ENCODE results near the gene MPST. TPM values are rescaled to one million over a fixed set of nuclear protein-coding genes. Genes with fewer than 3 reads are reported as not detected.

The MPST gene
- total RNA-seq, 1 experiment from 2014 or later, result 68.6 TPM

DNA sequence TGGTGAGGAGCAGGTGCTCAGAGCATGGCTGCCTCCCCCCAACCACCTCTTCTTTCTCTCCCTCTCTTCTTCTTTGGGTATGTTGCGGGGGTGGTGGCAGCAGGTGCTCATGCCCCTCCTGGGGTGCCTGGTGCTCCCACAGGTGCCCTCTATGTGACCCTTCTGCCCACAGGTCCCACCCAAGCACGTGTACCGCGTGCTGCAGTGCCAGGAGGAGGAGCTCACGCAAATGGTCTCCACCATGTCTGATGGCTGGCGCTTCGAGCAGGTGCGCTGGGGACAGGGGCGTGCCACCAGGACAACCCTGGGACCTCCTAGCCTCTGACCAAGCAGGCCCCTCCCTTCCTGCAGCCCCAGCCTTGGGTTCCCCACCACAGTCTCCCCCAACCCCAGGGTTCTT is 37.7 kb downstream of the MPST start:
- no peak for ATAC-seq
- peaks cover 0 to 2% of the 10 kb centered on the region in 2 experiments; a peak in 1 of 4 replicates for H3K36me3 ChIP-seq (ENCODE audit: control insufficient read depth in 1 of 2, insufficient read depth in 2 of 2, low read length in 2 of 2)
- RAD21 ChIA-PET (ENCODE audit: low non-redundant PET in 1 of 2, low total read pairs in 2 of 2, uncharacterized antibody in 2 of 2, unreplicated experiment in 2 of 2), result no interaction called here
- no peak for DNase-seq (ENCODE audit: low read depth, low spot score)
- no peaks in the 10 kb centered on the region for H3K27me3 ChIP-seq (ENCODE audit: insufficient read depth, low read length)
- no peaks in the 10 kb centered on the region for H4K20me1 ChIP-seq (ENCODE audit: insufficient read depth)
- POLR2A ChIA-PET, result no interaction called here
- H3K9me3 ChIP-seq (ENCODE audit: control insufficient read depth in 1 of 2, insufficient read depth in 1 of 2, low read depth in 1 of 2, low read length in 2 of 2), result no peaks in the 10 kb centered on the region
- TF ChIP-seq CBX3 (IDR thresholded peaks at IDR 0.05; ENCODE audit: low read depth) (no peak), JUND (IDR thresholded peaks at IDR 0.05) (no peak), EGR1 (IDR thresholded peaks at IDR 0.05; ENCODE audit: low read depth) (no peak), RAD21 (IDR thresholded peaks at IDR 0.05; ENCODE audit: low read depth) (no peak), ELF1 (IDR thresholded peaks at IDR 0.05; ENCODE audit: borderline replicate concordance, low read depth) (no peak)
- TF ChIP-seq, protein P1, sequence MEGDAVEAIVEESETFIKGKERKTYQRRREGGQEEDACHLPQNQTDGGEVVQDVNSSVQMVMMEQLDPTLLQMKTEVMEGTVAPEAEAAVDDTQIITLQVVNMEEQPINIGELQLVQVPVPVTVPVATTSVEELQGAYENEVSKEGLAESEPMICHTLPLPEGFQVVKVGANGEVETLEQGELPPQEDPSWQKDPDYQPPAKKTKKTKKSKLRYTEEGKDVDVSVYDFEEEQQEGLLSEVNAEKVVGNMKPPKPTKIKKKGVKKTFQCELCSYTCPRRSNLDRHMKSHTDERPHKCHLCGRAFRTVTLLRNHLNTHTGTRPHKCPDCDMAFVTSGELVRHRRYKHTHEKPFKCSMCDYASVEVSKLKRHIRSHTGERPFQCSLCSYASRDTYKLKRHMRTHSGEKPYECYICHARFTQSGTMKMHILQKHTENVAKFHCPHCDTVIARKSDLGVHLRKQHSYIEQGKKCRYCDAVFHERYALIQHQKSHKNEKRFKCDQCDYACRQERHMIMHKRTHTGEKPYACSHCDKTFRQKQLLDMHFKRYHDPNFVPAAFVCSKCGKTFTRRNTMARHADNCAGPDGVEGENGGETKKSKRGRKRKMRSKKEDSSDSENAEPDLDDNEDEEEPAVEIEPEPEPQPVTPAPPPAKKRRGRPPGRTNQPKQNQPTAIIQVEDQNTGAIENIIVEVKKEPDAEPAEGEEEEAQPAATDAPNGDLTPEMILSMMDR (IDR thresholded peaks at IDR 0.05 in 2 of 3, conservative IDR thresholded peaks at IDR 0.05 in 1 of 3; ENCODE audit: borderline replicate concordance in 1 of 3, insufficient read depth in 1 of 3, low read depth in 2 of 3, low read length in 2 of 3), result no peak
- no TSS peak for BruUV-seq (replicated peaks)
- CTCF ChIA-PET, result no interaction called here
- no peaks in the 10 kb centered on the region for H3K79me2 ChIP-seq (ENCODE audit: insufficient read depth, low read length)
- H3K4me3 ChIP-seq (replicated peaks in 1 of 2; ENCODE audit: low read depth in 1 of 2, low read length in 2 of 2), result no peak overlapping the region
- H3K4me2 ChIP-seq (ENCODE audit: low read length), result no peak overlapping the region
- no peak overlapping the region for H3K27ac ChIP-seq (ENCODE audit: low read depth, low read length)
- intact Hi-C loops (cut with micrococcal nuclease), result no loop called here
- H3K4me1 ChIP-seq (ENCODE audit: control insufficient read depth in 1 of 2, insufficient read depth in 2 of 2, low read length in 2 of 2), result peaks cover 4 to 5% of the 10 kb centered on the region in 2 experiments; a peak in 2 of 4 replicates
- H2AFZ ChIP-seq (ENCODE audit: low read depth, low read length, poor library complexity, severe bottlenecking), result no peak overlapping the region
- H3K9me2 ChIP-seq (ENCODE audit: insufficient read depth), result no peaks in the 10 kb centered on the region
- no peak overlapping the region for H3K9ac ChIP-seq (ENCODE audit: low read length)

GRCh38 chr22:37057796-37058510 is 38.4 kb downstream of the MPST start:
- Histone ChIP-seq H3K36me3 (ENCODE audit: control insufficient read depth in 1 of 2, insufficient read depth in 2 of 2, low read length in 2 of 2) (peaks cover 0 to 2% of the 10 kb centered on the region in 2 experiments; a peak in 1 of 4 replicates), H3K4me2 (ENCODE audit: low read length) (no peak overlapping the region), H3K9ac (ENCODE audit: low read length) (no peak overlapping the region), H2AFZ (ENCODE audit: low read depth, low read length, poor library complexity, severe bottlenecking) (no peak overlapping the region), H3K9me3 (ENCODE audit: control insufficient read depth in 1 of 2, insufficient read depth in 1 of 2, low read depth in 1 of 2, low read length in 2 of 2) (no peaks in the 10 kb centered on the region), H3K9me2 (ENCODE audit: insufficient read depth) (no peaks in the 10 kb centered on the region), H3K79me2 (ENCODE audit: insufficient read depth, low read length) (no peaks in the 10 kb centered on the region), H3K27me3 (ENCODE audit: insufficient read depth, low read length) (no peaks in the 10 kb centered on the region), H3K27ac (ENCODE audit: low read depth, low read length) (no peak overlapping the region), H3K4me3 (replicated peaks in 1 of 2; ENCODE audit: low read depth in 1 of 2, low read length in 2 of 2) (no peak overlapping the region), H3K4me1 (ENCODE audit: control insufficient read depth in 1 of 2, insufficient read depth in 2 of 2, low read length in 2 of 2) (no peaks in the 10 kb centered on the region), H4K20me1 (ENCODE audit: insufficient read depth) (no peaks in the 10 kb centered on the region)
- intact Hi-C loops (cut with micrococcal nuclease), result no loop called here
- ATAC-seq, result no peak
- no TSS peak for BruUV-seq (replicated peaks)
- DNase-seq (ENCODE audit: low read depth, low spot score), result no peak
- RAD21 ChIA-PET (ENCODE audit: low non-redundant PET in 1 of 2, low total read pairs in 2 of 2, uncharacterized antibody in 2 of 2, unreplicated experiment in 2 of 2), result no interaction called here
- TF ChIP-seq ZNF274 (IDR thresholded peaks at IDR 0.05; ENCODE audit: low read depth, low read length) (no peak), EZH2phosphoT487 (IDR thresholded peaks at IDR 0.05; ENCODE audit: borderline replicate concordance) (no peak)
- POLR2A ChIA-PET, result no interaction called here
- CTCF ChIA-PET, result no interaction called here
